GM12864 (cell line): ENCODE measurements around the gene ATOSA.

Experiments
- DNase-seq: peaks from one replicate; pipeline ENCODE4 v3.0.0-alpha.2; 2011; ENCODE audit warnings: low read depth
- H3K4me3 ChIP-seq: 2 replicates; pipeline ENCODE4 v1.5.1; 2011; ENCODE audit warnings: mild to moderate bottlenecking, low read depth, low read length, control low read depth
- CTCF ChIP-seq: IDR thresholded peaks from 2 replicates; pipeline ENCODE4 v1.5.1; 2011; ENCODE audit warnings: low read depth, mild to moderate bottlenecking, moderate library complexity, low read length, control low read depth, inconsistent platforms; ENCODE audit errors: missing control alignments

ATOSA gene

GRCh38 chr15:52667597-52667996, 11.6 kb downstream of the ATOSA start:
- no peak overlapping the region for H3K4me3 ChIP-seq
- TF ChIP-seq CTCF = no peak
- no peak for DNase-seq

GRCh38 chr15:52663536-52664294, 15.5 kb downstream of the ATOSA start:
- no peak for DNase-seq
- TF ChIP-seq CTCF = no peak
- H3K4me3 ChIP-seq = no peak overlapping the region

- no peak overlapping the region for H3K4me3 ChIP-seq
- no peak for TF ChIP-seq CTCF
- no peak for DNase-seq
Measured at GRCh38 chr15:52661909-52662308, 17.3 kb downstream of the ATOSA start.

- DNase-seq = no peak
- no peak overlapping the region for H3K4me3 ChIP-seq
- no peak for TF ChIP-seq CTCF
Measured at GRCh38 chr15:52660192-52660591, 19.0 kb downstream of the ATOSA start.

GRCh38 chr15:52658955-52659354, 20.2 kb downstream of the ATOSA start:
- no peak for DNase-seq
- H3K4me3 ChIP-seq = no peak overlapping the region
- no peak for TF ChIP-seq CTCF

- TF ChIP-seq CTCF = no peak
- DNase-seq = no peak
- H3K4me3 ChIP-seq = no peak overlapping the region
Measured at GRCh38 chr15:52657338-52657737, 21.9 kb downstream of the ATOSA start.

- no peak overlapping the region for H3K4me3 ChIP-seq
- DNase-seq = no peak
- no peak for TF ChIP-seq CTCF
Measured at GRCh38 chr15:52656412-52656811, 22.8 kb downstream of the ATOSA start.
